Esophagus squamous epithelium (tissue), 4 donors: ENCODE measurements around the gene FAM210B.

ENCODE experiments used
- POLR2A ChIP-seq, 4 donors: fragments of 450-650 bp; IDR thresholded peaks; one replicate each; pipeline ENCODE4 v1.6.1; 2017; ENCODE audit warnings: antibody characterized with exemption in 4 of 4, mild to moderate bottlenecking in 4 of 4, moderate library complexity in 3 of 4
- TF ChIP-seq, protein P1 (sequence below), 6 experiments: fragments of 450-650 bp in 4 of 6; fragments of 200-600 bp in 2 of 6; sonication (generic) in 2 of 6; IDR thresholded peaks; one replicate each; pipeline ENCODE4 v1.5.1; 2016 to 2019; ENCODE audit warnings: antibody characterized with exemption in 6 of 6, mild to moderate bottlenecking in 4 of 6, moderate library complexity in 4 of 6

DNA sequence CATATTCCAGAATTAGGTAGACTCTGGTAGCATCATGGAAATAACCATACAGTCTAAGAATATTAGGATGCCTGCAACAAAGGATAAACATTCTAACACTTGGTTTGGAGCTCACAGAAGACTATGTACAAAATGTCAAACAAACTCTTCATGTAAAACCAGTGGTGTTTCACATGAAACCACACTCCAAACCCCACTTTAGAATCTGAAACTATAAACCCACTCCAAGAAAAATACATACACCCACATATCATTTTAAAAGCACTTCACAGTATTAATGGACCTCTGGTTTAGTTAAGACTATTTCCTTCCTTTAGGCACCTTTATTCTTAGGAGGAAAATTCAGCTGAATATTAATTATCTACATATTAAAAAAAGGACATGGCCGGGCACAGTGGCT lies 22.7 kb downstream of the FAM210B start:
- TF ChIP-seq, protein P1, sequence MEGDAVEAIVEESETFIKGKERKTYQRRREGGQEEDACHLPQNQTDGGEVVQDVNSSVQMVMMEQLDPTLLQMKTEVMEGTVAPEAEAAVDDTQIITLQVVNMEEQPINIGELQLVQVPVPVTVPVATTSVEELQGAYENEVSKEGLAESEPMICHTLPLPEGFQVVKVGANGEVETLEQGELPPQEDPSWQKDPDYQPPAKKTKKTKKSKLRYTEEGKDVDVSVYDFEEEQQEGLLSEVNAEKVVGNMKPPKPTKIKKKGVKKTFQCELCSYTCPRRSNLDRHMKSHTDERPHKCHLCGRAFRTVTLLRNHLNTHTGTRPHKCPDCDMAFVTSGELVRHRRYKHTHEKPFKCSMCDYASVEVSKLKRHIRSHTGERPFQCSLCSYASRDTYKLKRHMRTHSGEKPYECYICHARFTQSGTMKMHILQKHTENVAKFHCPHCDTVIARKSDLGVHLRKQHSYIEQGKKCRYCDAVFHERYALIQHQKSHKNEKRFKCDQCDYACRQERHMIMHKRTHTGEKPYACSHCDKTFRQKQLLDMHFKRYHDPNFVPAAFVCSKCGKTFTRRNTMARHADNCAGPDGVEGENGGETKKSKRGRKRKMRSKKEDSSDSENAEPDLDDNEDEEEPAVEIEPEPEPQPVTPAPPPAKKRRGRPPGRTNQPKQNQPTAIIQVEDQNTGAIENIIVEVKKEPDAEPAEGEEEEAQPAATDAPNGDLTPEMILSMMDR (IDR thresholded peaks at IDR 0.05): no peak
- TF ChIP-seq POLR2A (IDR thresholded peaks at IDR 0.05): no peak
